T-helper 17 cell (primary cell): Measurements from ENCODE around the gene FDX2. TPM values are rescaled to one million over a fixed set of nuclear protein-coding genes. Genes with fewer than 3 reads are reported as not detected.
"Not testable (repeated sequence)": the region's sequence is repeated elsewhere in the genome, so short reads cannot be mapped to it uniquely, and the experiment has no call there.

Source experiments
- ATAC-seq: fragments of 150-1000 bp; cut with Tn5 transposase; 2 replicates; pipeline ENCODE4 v1.10.0; 2021; ENCODE audit warnings: mild to moderate bottlenecking, moderate library complexity
- DNase-seq, 3 donors: peaks; one replicate each; pipeline versions ENCODE4 v3.0.0 to v3.0.0-alpha.2; 2020 to 2021
- H3K9me3 ChIP-seq: one replicate; pipeline ENCODE4 v1.7.0; 2013; ENCODE audit warnings: low read length, mild to moderate bottlenecking; ENCODE audit not compliant: control insufficient read depth, poor library complexity, severe bottlenecking
- H3K27ac Mint-ChIP-seq: one replicate; pipeline ENCODE4 v1.8.0; 2022; ENCODE audit warnings: mild to moderate bottlenecking, moderate library complexity, mixed read lengths
- H3K27me3 Mint-ChIP-seq: one replicate; pipeline ENCODE4 v1.8.0; 2022; ENCODE audit warnings: mixed read lengths
- H3K36me3 Mint-ChIP-seq: one replicate; pipeline ENCODE4 v1.8.0; 2022; ENCODE audit warnings: low read depth, mixed read lengths
- H3K4me1 Mint-ChIP-seq: one replicate; pipeline ENCODE4 v1.8.0; 2022; ENCODE audit warnings: mild to moderate bottlenecking, mixed read lengths
- H3K4me3 Mint-ChIP-seq: one replicate; pipeline ENCODE4 v1.8.0; 2022; ENCODE audit warnings: mild to moderate bottlenecking, moderate library complexity, mixed read lengths
- total RNA-seq, 4 donors: library from RNA in 2 of 4; stranded (reverse) in 2 of 4; gene quantifications; one replicate each; pipeline ENCODE4 v1.2.3 and lab custom pipeline; 2022 to 2026

Gene FDX2
- total RNA-seq, 2 donors from 2014 or later = 3.3 to 5.9 TPM

- peak; percentile 69 for ATAC-seq
- Mint-ChIP-seq H3K4me3 (peak overlapping the region; percentile 90), H3K36me3 (peaks cover 10% of the 10 kb centered on the region), H3K4me1 (peaks cover 56% of the 10 kb centered on the region), H3K27ac (peak overlapping the region; percentile 34), H3K27me3 (peaks cover 62% of the 10 kb centered on the region)
- H3K9me3 ChIP-seq = no peaks in the 10 kb centered on the region
- peak in 1 of 3 donors; percentile 49 for DNase-seq
Observed at GRCh38 chr19:10289167-10289835, 26.5 kb downstream of the FDX2 start.

- peak overlapping the region; percentile 90 for H3K4me3 Mint-ChIP-seq
- H3K36me3 Mint-ChIP-seq = peaks cover 10% of the 10 kb centered on the region
- peaks cover 56% of the 10 kb centered on the region for H3K27me3 Mint-ChIP-seq
- no peak for ATAC-seq
- H3K27ac Mint-ChIP-seq = peak overlapping the region; percentile 34
- H3K9me3 ChIP-seq = no peaks in the 10 kb centered on the region
- H3K4me1 Mint-ChIP-seq = peaks cover 56% of the 10 kb centered on the region
- no peak for DNase-seq
Observed at GRCh38 chr19:10288662-10289166, 27.1 kb downstream of the FDX2 start.

GRCh38 chr19:10286803-10287737 lies 28.7 kb downstream of the FDX2 start, which contains the start of gene ICAM4:
ICAM4 (plus strand) TSS chr19:10286955; CDS start chr19:10287013, 58 bp downstream.
- Mint-ChIP-seq H3K4me1 (peaks cover 45% of the 10 kb centered on the region), H3K27ac (peak within 1 kb of the TSS; percentile 60), H3K4me3 (peak within 1 kb of the TSS; percentile 78), H3K27me3 (peaks cover 40% of the 10 kb centered on the region), H3K36me3 (peaks cover 6% of the 10 kb centered on the region)
- no peak for DNase-seq
- no peaks in the 10 kb centered on the region for H3K9me3 ChIP-seq
- ATAC-seq = peak; percentile 21

- H3K9me3 ChIP-seq = no peaks in the 10 kb centered on the region
- Mint-ChIP-seq H3K4me1 (peaks cover 32% of the 10 kb centered on the region), H3K36me3 (peaks cover 5% of the 10 kb centered on the region), H3K4me3 (no peak overlapping the region), H3K27ac (no peak overlapping the region), H3K27me3 (peaks cover 26% of the 10 kb centered on the region)
- ATAC-seq (no peak), DNase-seq (no peak)
Observed at GRCh38 chr19:10285393-10285792, 30.4 kb downstream of the FDX2 start.

- H3K9me3 ChIP-seq = no peaks in the 10 kb centered on the region
- H3K36me3 Mint-ChIP-seq = peaks cover 3% of the 10 kb centered on the region
- H3K4me3 Mint-ChIP-seq = no peak overlapping the region
- DNase-seq (no peak), ATAC-seq (no peak)
- no peak overlapping the region for H3K27ac Mint-ChIP-seq
- peaks cover 29% of the 10 kb centered on the region for H3K4me1 Mint-ChIP-seq
- H3K27me3 Mint-ChIP-seq = peaks cover 21% of the 10 kb centered on the region
Observed at GRCh38 chr19:10284960-10285278, 30.9 kb downstream of the FDX2 start.

- no peak overlapping the region for H3K27ac Mint-ChIP-seq
- peaks cover 20% of the 10 kb centered on the region for H3K27me3 Mint-ChIP-seq
- no peaks in the 10 kb centered on the region for H3K9me3 ChIP-seq
- peaks cover 3% of the 10 kb centered on the region for H3K36me3 Mint-ChIP-seq
- H3K4me1 Mint-ChIP-seq = peaks cover 31% of the 10 kb centered on the region
- no peak for ATAC-seq
- DNase-seq = no peak
- no peak overlapping the region for H3K4me3 Mint-ChIP-seq
Observed at GRCh38 chr19:10284065-10284959, 31.5 kb downstream of the FDX2 start.

GRCh38 chr19:10283301-10284064 lies 32.3 kb downstream of the FDX2 start:
- Mint-ChIP-seq H3K27ac (no peak overlapping the region), H3K36me3 (peaks cover 3% of the 10 kb centered on the region), H3K27me3 (peaks cover 12% of the 10 kb centered on the region), H3K4me1 (peaks cover 25% of the 10 kb centered on the region), H3K4me3 (no peak overlapping the region)
- ATAC-seq (no peak), DNase-seq (no peak)
- H3K9me3 ChIP-seq = no peaks in the 10 kb centered on the region

GRCh38 chr19:10282043-10282442 lies 33.8 kb downstream of the FDX2 start:
- not testable (repeated sequence) for H3K9me3 ChIP-seq, H3K4me3 Mint-ChIP-seq, H3K27me3 Mint-ChIP-seq, DNase-seq, H3K27ac Mint-ChIP-seq, H3K36me3 Mint-ChIP-seq, ATAC-seq
- peaks cover 20% of the 10 kb centered on the region for H3K4me1 Mint-ChIP-seq

- Mint-ChIP-seq H3K36me3 (peaks cover 2% of the 10 kb centered on the region), H3K27ac (no peak overlapping the region)
- DNase-seq = no peak
Observed at GRCh38 chr19:10279737-10280442, 35.9 kb downstream of the FDX2 start.

GRCh38 chr19:10278935-10279334 lies 36.9 kb downstream of the FDX2 start:
- Mint-ChIP-seq H3K4me3 (no peak overlapping the region), H3K4me1 (peaks cover 13% of the 10 kb centered on the region), H3K36me3 (peaks cover 4% of the 10 kb centered on the region), H3K27me3 (no peaks in the 10 kb centered on the region), H3K27ac (peak overlapping the region; percentile 41)
- DNase-seq (no peak), ATAC-seq (no peak)
- H3K9me3 ChIP-seq = no peaks in the 10 kb centered on the region

More at GRCh38 chr19:10279737-10280442, 35.9 kb downstream of the FDX2 start:
- H3K4me1 Mint-ChIP-seq = peaks cover 9% of the 10 kb centered on the region
- H3K4me3 Mint-ChIP-seq = no peak overlapping the region
- no peaks in the 10 kb centered on the region for H3K27me3 Mint-ChIP-seq
- ATAC-seq = peak; percentile 25
- H3K9me3 ChIP-seq = no peaks in the 10 kb centered on the region

GRCh38 chr19:10277795-10278589 lies 37.8 kb downstream of the FDX2 start:
- peaks cover 4% of the 10 kb centered on the region for H3K36me3 Mint-ChIP-seq
- peaks cover 14% of the 10 kb centered on the region for H3K4me1 Mint-ChIP-seq
- H3K27ac Mint-ChIP-seq = no peak overlapping the region
- no peak for ATAC-seq
- H3K4me3 Mint-ChIP-seq = no peak overlapping the region
- H3K27me3 Mint-ChIP-seq = no peaks in the 10 kb centered on the region
- DNase-seq = no peak
- no peaks in the 10 kb centered on the region for H3K9me3 ChIP-seq
